Activated CD4-positive, alpha-beta memory T cell treated with anti-CD3 and anti-CD28 coated beads, Interleukin-2, amount 10 ng/mL, durations not matched to agents 7 days and 5 days (primary cell): ENCODE measurements around the gene C19orf81. TPM values are rescaled to one million over a fixed set of nuclear protein-coding genes. Genes with fewer than 3 reads are reported as not detected.

ENCODE experiments used
- CTCF ChIA-PET: fragments of 350-600 bp; sonication (Branson Sonifier 250); formaldehyde crosslinking; loops from one replicate; lab custom pipeline; 2021; ENCODE audit warnings: antibody characterized with exemption, inconsistent platforms; lab: Charles Lee
- POLR2A ChIA-PET: fragments of 350-600 bp; sonication (Branson Sonifier 250); formaldehyde crosslinking; loops from one replicate; lab custom pipeline; 2021; ENCODE audit warnings: antibody characterized with exemption; lab: Charles Lee
- DNase-seq: peaks from one replicate; pipeline ENCODE4 v3.0.0-alpha.2; 2020
- H3K27ac Mint-ChIP-seq: one replicate; pipeline ENCODE4 v1.8.0; 2021; ENCODE audit warnings: mild to moderate bottlenecking, mixed read lengths
- H3K27me3 Mint-ChIP-seq: one replicate; pipeline ENCODE4 v1.8.0; 2021; ENCODE audit warnings: mixed read lengths
- H3K36me3 Mint-ChIP-seq: one replicate; pipeline ENCODE4 v1.8.0; 2021; ENCODE audit warnings: low read depth, mixed read lengths
- H3K4me1 Mint-ChIP-seq: one replicate; pipeline ENCODE4 v1.8.0; 2021; ENCODE audit warnings: mixed read lengths
- H3K4me3 Mint-ChIP-seq: one replicate; pipeline ENCODE4 v1.8.0; 2021; ENCODE audit warnings: mild to moderate bottlenecking, mixed read lengths
- H3K9me3 Mint-ChIP-seq: one replicate; pipeline ENCODE4 v1.8.0; 2021; ENCODE audit warnings: mixed read lengths
- total RNA-seq, 2 experiments: library from RNA; stranded (reverse); gene quantifications; one replicate each; pipeline ENCODE4 v1.2.3, GENCODE V29; 2021

C19orf81 gene
- total RNA-seq, 2 experiments from 2014 or later = not detected

- Mint-ChIP-seq H3K9me3 (peaks cover 10% of the 10 kb centered on the region), H3K4me1 (no peaks in the 10 kb centered on the region), H3K4me3 (no peak overlapping the region), H3K27ac (no peak overlapping the region), H3K36me3 (peaks cover 9% of the 10 kb centered on the region), H3K27me3 (peaks cover 35% of the 10 kb centered on the region)
- ChIA-PET POLR2A (interaction anchor here (0.9 kb wide), 1 partner anchor 53 kb away, joined by 6 read pairs; no protein-coding TSS in a partner anchor), CTCF (no interaction called here)
- no peak for DNase-seq
These were observed 10.6 kb upstream of the C19orf81 start for GRCh38 chr19:50638600-50638999.

DNA sequence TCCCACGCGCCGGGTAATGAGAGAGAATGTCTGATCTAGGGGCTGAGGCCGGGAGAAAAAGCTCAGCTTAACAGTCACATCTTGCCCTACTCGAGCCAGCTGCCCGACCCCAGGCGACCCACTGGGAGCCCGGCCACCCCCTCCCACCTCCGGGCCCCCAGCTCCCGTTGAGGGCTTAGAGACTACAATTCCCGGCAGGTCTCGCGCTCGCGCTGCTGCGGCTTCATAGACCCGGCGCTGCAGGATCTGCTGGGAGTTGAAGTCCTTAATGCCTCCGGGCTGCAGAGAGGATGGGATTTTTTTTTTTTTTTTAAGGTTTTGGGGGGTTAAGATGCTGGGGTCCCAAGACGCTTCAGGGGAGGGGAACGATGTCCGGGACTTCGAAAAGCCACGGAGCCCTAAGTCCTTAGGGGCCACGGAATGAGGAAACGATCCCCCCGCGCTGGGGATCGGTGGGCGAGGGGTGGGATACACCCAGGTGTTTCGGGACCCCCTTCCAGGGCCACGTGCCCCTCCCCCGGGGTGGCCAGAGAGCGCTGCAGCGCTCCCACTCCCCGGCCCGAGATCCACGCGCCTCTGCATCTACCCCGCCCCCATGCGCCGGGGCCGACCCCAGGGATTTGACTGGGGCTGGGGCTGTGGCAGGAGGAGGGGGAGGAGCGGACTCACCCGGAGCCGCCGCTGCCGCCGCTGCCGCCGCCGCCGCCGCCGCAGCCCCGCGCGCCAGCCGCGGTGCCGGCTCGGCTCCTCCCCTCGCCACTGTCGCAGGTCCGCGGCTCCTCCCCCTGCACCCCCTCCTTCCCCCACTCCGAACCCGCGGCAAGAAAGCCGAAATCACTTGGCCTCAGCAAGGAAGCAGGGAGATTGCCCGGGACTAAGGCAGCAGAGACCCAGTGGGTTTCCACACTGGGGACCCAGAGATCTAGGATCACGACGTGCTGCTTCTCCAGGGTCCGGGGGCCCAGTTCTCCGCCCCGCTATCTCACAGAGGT, 9.8 kb upstream of the C19orf81 start, which contains the start of gene SYT3:
TSS of gene SYT3 (minus strand) at position 761 of the 992 bp plus-strand sequence. CDS start 2,470 bp downstream, outside the sequence.
- POLR2A ChIA-PET = interaction anchor here (0.9 kb wide), 1 partner anchor 52 kb away, joined by 6 read pairs; no protein-coding TSS in a partner anchor
- no peak for DNase-seq
- CTCF ChIA-PET = no interaction called here

DNA sequence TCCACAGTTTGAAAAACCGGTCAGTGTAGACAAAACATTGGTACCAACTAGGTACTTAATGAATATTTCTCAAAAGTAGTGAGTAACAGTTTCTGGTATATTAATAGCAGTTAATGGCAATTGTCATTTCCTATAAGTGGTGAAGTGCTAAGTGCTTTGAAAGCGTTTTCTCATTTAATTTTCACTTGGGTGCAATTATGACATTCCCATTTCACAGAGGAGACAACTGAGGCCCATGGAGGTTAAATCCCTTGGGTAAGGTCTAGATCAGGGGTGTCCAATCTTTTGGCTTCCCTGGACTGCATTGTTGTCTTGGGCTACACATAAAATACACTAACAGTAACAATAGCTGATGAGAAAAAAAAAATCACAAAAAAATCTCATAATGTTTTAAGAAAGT, 8.9 kb upstream of the C19orf81 start:
- peaks cover 9% of the 10 kb centered on the region for H3K36me3 Mint-ChIP-seq

More for the DNA sequence above, 9.8 kb upstream of the C19orf81 start, which contains the start of gene SYT3:
- H3K4me1 Mint-ChIP-seq = no peaks in the 10 kb centered on the region
- H3K9me3 Mint-ChIP-seq = peaks cover 5% of the 10 kb centered on the region
- no peak within 1 kb of the TSS for H3K27ac Mint-ChIP-seq
- H3K27me3 Mint-ChIP-seq = peaks cover 35% of the 10 kb centered on the region
- H3K36me3 Mint-ChIP-seq = peaks cover 9% of the 10 kb centered on the region
- no peak within 1 kb of the TSS for H3K4me3 Mint-ChIP-seq

DNA sequence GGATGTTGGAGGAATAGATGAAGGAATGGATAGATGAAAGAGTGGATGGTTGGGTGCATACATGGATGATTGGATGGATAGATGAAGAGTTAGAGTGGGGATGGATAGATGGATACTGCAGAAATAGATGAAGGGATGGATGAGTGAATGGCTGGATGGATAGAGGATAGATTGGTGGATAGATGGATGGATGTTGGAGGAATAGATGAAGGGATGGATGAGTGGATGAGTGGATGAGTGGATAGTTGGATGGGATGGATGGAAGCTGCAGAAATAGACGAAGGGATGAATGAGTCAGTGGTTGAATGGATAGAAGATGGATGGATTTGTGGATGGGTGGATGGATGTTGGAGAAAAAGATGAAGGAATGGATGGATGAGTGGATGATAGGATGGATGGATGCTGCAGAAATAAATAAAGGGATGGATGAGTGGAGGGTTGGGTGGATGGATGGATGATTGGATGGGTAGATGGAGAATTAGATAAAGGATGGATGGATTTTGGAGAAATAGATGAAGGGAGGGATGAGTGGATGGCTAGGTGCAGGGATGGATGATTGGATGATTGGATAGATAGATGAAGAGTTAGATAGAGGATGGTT, 4.8 kb upstream of the C19orf81 start:
- Mint-ChIP-seq H3K4me1 (no peaks in the 10 kb centered on the region), H3K9me3 (no peaks in the 10 kb centered on the region)

More for the DNA sequence above, 8.9 kb upstream of the C19orf81 start:
- POLR2A ChIA-PET = no interaction called here
- no peak for DNase-seq
- H3K27me3 Mint-ChIP-seq = peaks cover 35% of the 10 kb centered on the region
- CTCF ChIA-PET = no interaction called here
- H3K4me1 Mint-ChIP-seq = no peaks in the 10 kb centered on the region
- peaks cover 1% of the 10 kb centered on the region for H3K9me3 Mint-ChIP-seq
- H3K4me3 Mint-ChIP-seq = no peak overlapping the region
- no peak overlapping the region for H3K27ac Mint-ChIP-seq

DNA sequence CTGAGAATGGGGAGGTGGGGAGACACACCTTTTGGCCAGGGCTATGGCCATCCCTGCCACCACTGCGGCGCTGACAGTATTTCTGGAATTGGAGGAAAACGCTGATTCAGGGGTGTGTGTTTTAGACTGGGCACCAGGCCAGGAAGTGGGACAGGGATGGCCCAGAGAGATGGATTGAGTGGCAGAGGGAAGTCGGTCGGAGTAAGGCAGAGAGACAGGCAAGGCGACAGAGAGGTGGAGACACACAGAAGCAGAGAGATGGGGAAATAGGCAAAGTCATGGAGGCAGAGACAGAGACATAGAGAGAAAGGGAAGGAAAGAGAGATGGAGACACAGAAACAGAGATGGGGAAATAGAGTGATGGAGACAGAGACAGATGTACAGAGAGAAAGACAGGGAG, 4.1 kb upstream of the C19orf81 start:
- POLR2A ChIA-PET = no interaction called here
- H3K27me3 Mint-ChIP-seq = peaks cover 7% of the 10 kb centered on the region

More for the DNA sequence above, 4.8 kb upstream of the C19orf81 start:
- CTCF ChIA-PET = interaction anchor here (0.5 kb wide), 1 partner anchor 53 kb away, joined by 5 read pairs; no protein-coding TSS in a partner anchor
- H3K36me3 Mint-ChIP-seq = no peaks in the 10 kb centered on the region
- H3K27ac Mint-ChIP-seq = no peak overlapping the region
- H3K4me3 Mint-ChIP-seq = no peak overlapping the region
- DNase-seq = no peak
- peaks cover 11% of the 10 kb centered on the region for H3K27me3 Mint-ChIP-seq
- POLR2A ChIA-PET = no interaction called here

GRCh38 chr19:50646074-50646807, 3.0 kb upstream of the C19orf81 start:
- no peak for DNase-seq
- Mint-ChIP-seq H3K27me3 (no peaks in the 10 kb centered on the region), H3K27ac (no peak overlapping the region), H3K36me3 (no peaks in the 10 kb centered on the region), H3K9me3 (no peaks in the 10 kb centered on the region), H3K4me3 (no peak overlapping the region), H3K4me1 (no peaks in the 10 kb centered on the region)
- CTCF ChIA-PET = no interaction called here
- POLR2A ChIA-PET = no interaction called here

More for the DNA sequence above, 4.1 kb upstream of the C19orf81 start:
- CTCF ChIA-PET = no interaction called here
- Mint-ChIP-seq H3K36me3 (no peaks in the 10 kb centered on the region), H3K4me3 (no peak overlapping the region), H3K9me3 (no peaks in the 10 kb centered on the region), H3K27ac (no peak overlapping the region), H3K4me1 (no peaks in the 10 kb centered on the region)
- DNase-seq = no peak

DNA sequence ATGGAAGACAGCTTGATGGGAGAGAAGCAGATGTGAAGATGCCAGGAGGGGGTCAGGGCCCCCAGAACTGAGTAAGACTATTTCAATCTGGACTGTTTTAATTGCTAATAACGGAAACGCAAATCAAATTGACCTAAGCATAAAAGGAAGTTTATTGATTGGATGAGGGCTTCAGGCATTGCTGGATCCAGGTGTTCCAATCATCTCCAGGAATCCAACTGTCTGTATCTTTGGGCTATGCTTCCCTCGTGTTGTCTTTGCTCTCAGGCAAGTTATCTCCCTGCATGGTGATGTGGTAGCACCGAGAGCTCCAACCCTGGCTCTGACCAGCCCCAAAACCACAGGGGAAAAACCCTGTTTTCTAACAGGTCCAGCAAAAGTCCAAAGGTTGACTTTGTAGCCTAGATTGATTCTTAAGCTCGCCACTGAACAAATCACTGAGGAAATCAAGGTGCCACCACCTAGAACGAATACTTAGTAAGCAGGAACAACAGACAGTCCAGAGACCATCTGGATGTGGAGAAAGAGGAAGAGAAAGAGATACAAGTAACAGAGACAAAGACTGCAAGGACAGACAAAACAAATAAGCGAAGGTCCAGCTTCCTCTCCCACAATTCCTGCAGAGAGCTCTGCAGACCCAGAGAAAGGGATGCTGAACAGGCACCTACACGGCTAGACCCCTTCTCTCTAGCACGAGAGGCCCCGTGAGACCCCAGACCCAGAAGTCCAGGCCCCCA, 1.2 kb upstream of the C19orf81 start:
- Mint-ChIP-seq H3K36me3 (no peaks in the 10 kb centered on the region), H3K9me3 (no peaks in the 10 kb centered on the region), H3K4me3 (no peak overlapping the region), H3K27me3 (peaks cover 3% of the 10 kb centered on the region), H3K27ac (no peak overlapping the region), H3K4me1 (no peaks in the 10 kb centered on the region)
- ChIA-PET POLR2A (no interaction called here), CTCF (no interaction called here)
- DNase-seq = no peak

DNA sequence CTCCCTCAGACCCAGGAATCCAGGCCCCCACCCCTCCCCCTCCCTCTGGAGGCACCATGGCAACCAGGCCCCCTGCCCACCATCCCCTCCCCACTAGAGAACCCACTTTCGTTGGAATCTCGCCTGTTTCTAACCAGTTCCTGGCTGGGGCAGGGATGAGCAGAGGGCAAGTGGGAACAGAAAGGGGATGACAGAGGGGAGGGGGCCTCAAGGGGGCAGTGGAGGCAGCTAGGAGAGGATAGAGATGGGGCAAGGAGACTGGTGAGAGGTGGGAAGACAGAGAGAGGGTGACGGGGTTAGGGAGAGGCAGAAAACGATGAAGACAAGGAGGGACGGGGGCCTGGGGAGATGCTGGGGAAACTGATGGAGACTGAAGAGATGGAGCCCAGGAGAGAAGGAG, 586 bp upstream of the C19orf81 start:
- no peaks in the 10 kb centered on the region for H3K9me3 Mint-ChIP-seq
- H3K36me3 Mint-ChIP-seq = no peaks in the 10 kb centered on the region
- CTCF ChIA-PET = no interaction called here
- H3K4me1 Mint-ChIP-seq = no peaks in the 10 kb centered on the region
- DNase-seq = no peak
- POLR2A ChIA-PET = no interaction called here
- no peak overlapping the region for H3K27ac Mint-ChIP-seq
- peaks cover 3% of the 10 kb centered on the region for H3K27me3 Mint-ChIP-seq
- no peak overlapping the region for H3K4me3 Mint-ChIP-seq

- ChIA-PET CTCF (no interaction called here), POLR2A (no interaction called here)
- Mint-ChIP-seq H3K4me3 (no peak overlapping the region), H3K36me3 (no peaks in the 10 kb centered on the region), H3K4me1 (no peaks in the 10 kb centered on the region), H3K9me3 (peaks cover 6% of the 10 kb centered on the region), H3K27ac (no peak overlapping the region), H3K27me3 (peaks cover 7% of the 10 kb centered on the region)
- no peak for DNase-seq
These were observed 1.9 kb downstream of the C19orf81 start for GRCh38 chr19:50651174-50651573.

DNA sequence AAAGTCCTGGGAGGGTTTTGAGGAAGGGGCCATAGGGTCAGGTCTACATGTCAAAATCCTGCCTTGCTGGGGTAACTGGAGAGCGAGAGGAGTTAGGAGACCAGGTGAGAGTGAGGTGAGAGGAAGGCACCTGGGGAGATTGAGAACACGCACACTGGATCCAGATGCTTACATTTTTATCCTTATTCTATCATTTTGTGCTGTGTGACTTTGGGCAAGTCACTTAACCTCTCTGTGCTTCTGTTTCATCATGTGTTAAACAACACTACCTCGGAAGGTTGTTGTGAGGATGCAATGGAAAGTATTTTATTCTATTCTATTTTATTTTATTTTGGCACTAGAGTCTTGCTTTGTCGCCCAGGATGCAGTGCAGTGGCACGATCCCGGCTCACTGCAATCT, 3.5 kb downstream of the C19orf81 start:
- CTCF ChIA-PET = no interaction called here
- peaks cover 13% of the 10 kb centered on the region for H3K27me3 Mint-ChIP-seq
- H3K9me3 Mint-ChIP-seq = peaks cover 13% of the 10 kb centered on the region
- H3K27ac Mint-ChIP-seq = no peak overlapping the region
- no peaks in the 10 kb centered on the region for H3K36me3 Mint-ChIP-seq
- H3K4me1 Mint-ChIP-seq = peaks cover 6% of the 10 kb centered on the region
- POLR2A ChIA-PET = no interaction called here
- no peak for DNase-seq
- no peak overlapping the region for H3K4me3 Mint-ChIP-seq

- H3K27me3 Mint-ChIP-seq = peaks cover 23% of the 10 kb centered on the region
- no peak overlapping the region for H3K4me3 Mint-ChIP-seq
- H3K27ac Mint-ChIP-seq = no peak overlapping the region
- H3K4me1 Mint-ChIP-seq = peaks cover 15% of the 10 kb centered on the region
- H3K9me3 Mint-ChIP-seq = peaks cover 18% of the 10 kb centered on the region
- DNase-seq = no peak
- ChIA-PET CTCF (no interaction called here), POLR2A (no interaction called here)
- H3K36me3 Mint-ChIP-seq = peaks cover 5% of the 10 kb centered on the region
These were observed 5.6 kb downstream of the C19orf81 start for GRCh38 chr19:50654882-50655281.

- ChIA-PET POLR2A (no interaction called here), CTCF (no interaction called here)
- H3K9me3 Mint-ChIP-seq = peaks cover 18% of the 10 kb centered on the region
- H3K27me3 Mint-ChIP-seq = peaks cover 32% of the 10 kb centered on the region
- no peak overlapping the region for H3K4me3 Mint-ChIP-seq
- no peak overlapping the region for H3K27ac Mint-ChIP-seq
- H3K36me3 Mint-ChIP-seq = peaks cover 5% of the 10 kb centered on the region
- no peak for DNase-seq
- peaks cover 15% of the 10 kb centered on the region for H3K4me1 Mint-ChIP-seq
These were observed 8.0 kb downstream of the C19orf81 start for GRCh38 chr19:50657222-50657669.
